Measurements from ENCODE around the gene ASB15. TPM values are rescaled to one million over a fixed set of nuclear protein-coding genes. Genes with fewer than 3 reads are reported as not detected.

Gene ASB15
- total RNA-seq, 1 experiment from 2014 or later = not detected

- ATAC-seq (no peak), DNase-seq (ENCODE audit: low read depth, low spot score) (no peak)
- TF ChIP-seq CTCF (IDR thresholded peaks at IDR 0.05) (no peak), REST (IDR thresholded peaks at IDR 0.05; ENCODE audit: insufficient read depth in 1 of 2, low read depth in 2 of 2, low read length in 1 of 2) (no peak), TCF7L2 (IDR thresholded peaks at IDR 0.05; ENCODE audit: low read depth, low read length) (no peak), SIN3A (IDR thresholded peaks at IDR 0.05; ENCODE audit: borderline replicate concordance, insufficient read depth, low read depth, low read length) (no peak), POLR2AphosphoS5 (IDR thresholded peaks at IDR 0.05; ENCODE audit: low read depth, low read length) (no peak)
- Histone ChIP-seq H3K27ac (ENCODE audit: low read length) (peak overlapping the region; percentile 88), H3K4me3 (ENCODE audit: low read depth in 2 of 2, low read length in 2 of 2) (peak overlapping the region; percentile 92 to 99), H3K4me1 (ENCODE audit: control insufficient read depth, insufficient read depth, low read length) (peaks cover 9% of the 10 kb centered on the region), H3K27me3 (ENCODE audit: control insufficient read depth, insufficient read depth, low read length) (no peaks in the 10 kb centered on the region; the same call in 1 of the 2 replicates), H3K36me3 (ENCODE audit: control insufficient read depth, insufficient read depth, low read length) (peaks cover 7% of the 10 kb centered on the region), H3K9me3 (ENCODE audit: control insufficient read depth, insufficient read depth, low read depth, low read length) (no peaks in the 10 kb centered on the region)
- CTCF ChIA-PET = interaction anchor here (0.9 kb wide), 2 partner anchors 60 to 64 kb away, joined by 3 to 4 read pairs; no protein-coding TSS in a partner anchor
- intact Hi-C loops (cut with micrococcal nuclease; ENCODE audit: unreplicated experiment) = no loop called here
- in situ Hi-C loops (cut with HindIII; ENCODE audit: low pct_unique_long_range_greater_than_20kb, low sequenced_read_pairs) = no loop called here
- no TSS peak for BruUV-seq (replicated peaks)
- POLR2A ChIA-PET = interaction anchor here (0.6 kb wide), 1 partner anchor 191 kb away, joined by 4 read pairs; the partner anchor contains the start of gene WASL
Observed at GRCh38 chr7:123558289-123558874, 43.2 kb upstream of the ASB15 start.

- intact Hi-C loops (cut with micrococcal nuclease; ENCODE audit: unreplicated experiment) (no loop called here), in situ Hi-C loops (cut with HindIII; ENCODE audit: low pct_unique_long_range_greater_than_20kb, low sequenced_read_pairs) (no loop called here)
- H3K36me3 ChIP-seq (ENCODE audit: control insufficient read depth, insufficient read depth, low read length) = peaks cover 3% of the 10 kb centered on the region; the same call in 1 of the 2 replicates
- no peak for ATAC-seq
- BruUV-seq (replicated peaks) = no TSS peak
- ChIA-PET CTCF (no interaction called here), POLR2A (no interaction called here)
- H3K9me3 ChIP-seq (ENCODE audit: control insufficient read depth, insufficient read depth, low read depth, low read length) = no peaks in the 10 kb centered on the region
- no peaks in the 10 kb centered on the region; the same call in 1 of the 2 replicates for H3K27me3 ChIP-seq (ENCODE audit: control insufficient read depth, insufficient read depth, low read length)
- no peak for DNase-seq (ENCODE audit: low read depth, low spot score)
- no peak overlapping the region for H3K27ac ChIP-seq (ENCODE audit: low read length)
- no peak overlapping the region for H3K4me3 ChIP-seq (ENCODE audit: low read depth in 2 of 2, low read length in 2 of 2)
- TF ChIP-seq SIN3A (IDR thresholded peaks at IDR 0.05; ENCODE audit: borderline replicate concordance, insufficient read depth, low read depth, low read length) = no peak
- TF ChIP-seq REST (IDR thresholded peaks at IDR 0.05; ENCODE audit: insufficient read depth in 1 of 2, low read depth in 2 of 2, low read length in 1 of 2) = no peak
- no peak for TF ChIP-seq TCF7L2 (IDR thresholded peaks at IDR 0.05; ENCODE audit: low read depth, low read length)
- no peak for TF ChIP-seq CTCF (IDR thresholded peaks at IDR 0.05)
- TF ChIP-seq POLR2AphosphoS5 (IDR thresholded peaks at IDR 0.05; ENCODE audit: low read depth, low read length) = no peak
- no peaks in the 10 kb centered on the region; the same call in 1 of the 2 replicates for H3K4me1 ChIP-seq (ENCODE audit: control insufficient read depth, insufficient read depth, low read length)
Observed at GRCh38 chr7:123562121-123562520, 39.5 kb upstream of the ASB15 start.

Measured in Panc1 (cell line).